Caco-2 (cell line): ENCODE data around the gene HOXD11. TPM values are rescaled to one million over a fixed set of nuclear protein-coding genes. Genes with fewer than 3 reads are reported as not detected.

Source experiments
- BruUV-seq: library from RNA; stranded (reverse); fragments of 400-500 nt; replicated peaks from 2 replicates; lab custom pipeline; 2021; lab: Mats Ljungman, UMichigan
- CTCF ChIA-PET: fragments of 300-600 bp; sonication (Branson Sonifier 250); formaldehyde crosslinking; loops from one replicate; lab custom pipeline; 2022; ENCODE audit warnings: antibody characterized with exemption; lab: Charles Lee
- POLR2A ChIA-PET: fragments of 300-600 bp; sonication (Branson Sonifier 250); formaldehyde crosslinking; loops from one replicate; lab custom pipeline; 2022; ENCODE audit warnings: antibody characterized with exemption; lab: Charles Lee
- DNase-seq, 2 experiments: peaks; one replicate each; pipeline versions ENCODE4 v3.0.0 to v3.0.0-alpha.2; 2020 to 2022
- H3K27me3 ChIP-seq: replicated peaks from 2 replicates; pipeline ENCODE4 v1.6.0; 2011; ENCODE audit warnings: low read length; ENCODE audit not compliant: control insufficient read depth, insufficient read depth
- H3K36me3 ChIP-seq: 2 replicates; pipeline ENCODE4 v1.5.1; 2011; ENCODE audit warnings: low read length; ENCODE audit not compliant: control insufficient read depth, insufficient read depth
- H3K4me1 ChIP-seq: fragments of 250-450 bp; sonication (Bioruptor Pico); 2 replicates; pipeline ENCODE4 v1.5.1; 2020; ENCODE audit warnings: mild to moderate bottlenecking
- H3K4me3 ChIP-seq: 2 replicates; pipeline ENCODE4 v1.5.1; 2011; ENCODE audit warnings: low read depth, mild to moderate bottlenecking, control low read depth, low read length
- H3K9me3 ChIP-seq: fragments of 250-450 bp; sonication (Bioruptor Pico); 2 replicates; pipeline ENCODE4 v1.5.1; 2020; ENCODE audit warnings: mild to moderate bottlenecking, moderate library complexity
- H3K27ac Mint-ChIP-seq: one replicate; pipeline ENCODE4 v1.8.0; 2022; ENCODE audit warnings: mixed read lengths; ENCODE audit not compliant: unreplicated experiment
- H3K27me3 Mint-ChIP-seq: one replicate; pipeline ENCODE4 v1.8.0; 2022; ENCODE audit warnings: mixed read lengths; ENCODE audit not compliant: insufficient read depth, unreplicated experiment
- H3K36me3 Mint-ChIP-seq: one replicate; pipeline ENCODE4 v1.8.0; 2022; ENCODE audit warnings: mild to moderate bottlenecking, mixed read lengths; ENCODE audit not compliant: insufficient read depth, unreplicated experiment
- H3K4me1 Mint-ChIP-seq: one replicate; pipeline ENCODE4 v1.8.0; 2022; ENCODE audit warnings: low read depth, mixed read lengths; ENCODE audit not compliant: unreplicated experiment
- H3K4me3 Mint-ChIP-seq: one replicate; pipeline ENCODE4 v1.8.0; 2022; ENCODE audit warnings: mild to moderate bottlenecking, moderate library complexity, mixed read lengths; ENCODE audit not compliant: unreplicated experiment
- H3K9me3 Mint-ChIP-seq: one replicate; pipeline ENCODE4 v1.8.0; 2022; ENCODE audit warnings: mixed read lengths; ENCODE audit not compliant: unreplicated experiment
- intact Hi-C: fragments of 100-400 bp; cut with micrococcal nuclease; formaldehyde crosslinking; loops from one replicate; pipeline ENCODE4 v1.10.0; 2022; ENCODE audit not compliant: unreplicated experiment
- total RNA-seq: library from RNA; stranded (reverse); gene quantifications from 2 replicates; pipeline ENCODE4 v1.2.3, GENCODE V29; 2022
- TF ChIP-seq, protein P1 (sequence below), 2 experiments: fragments of 200-600 bp in 1 of 2; IDR thresholded peaks; 1 replicate in 1 of 2; 2 replicates in 1 of 2; pipeline versions ENCODE4 v1.5.1 to v1.8.0; 2011 to 2022; ENCODE audit warnings: antibody characterized with exemption in 1 of 2, control low read depth in 1 of 2, inconsistent platforms in 1 of 2, low read depth in 1 of 2, low read length in 1 of 2, mild to moderate bottlenecking in 1 of 2, moderate library complexity in 1 of 2; ENCODE audit not compliant: insufficient read depth in 1 of 2, severe bottlenecking in 1 of 2, unreplicated experiment in 1 of 2

Gene HOXD11
- total RNA-seq, 1 experiment from 2014 or later = not detected

DNA sequence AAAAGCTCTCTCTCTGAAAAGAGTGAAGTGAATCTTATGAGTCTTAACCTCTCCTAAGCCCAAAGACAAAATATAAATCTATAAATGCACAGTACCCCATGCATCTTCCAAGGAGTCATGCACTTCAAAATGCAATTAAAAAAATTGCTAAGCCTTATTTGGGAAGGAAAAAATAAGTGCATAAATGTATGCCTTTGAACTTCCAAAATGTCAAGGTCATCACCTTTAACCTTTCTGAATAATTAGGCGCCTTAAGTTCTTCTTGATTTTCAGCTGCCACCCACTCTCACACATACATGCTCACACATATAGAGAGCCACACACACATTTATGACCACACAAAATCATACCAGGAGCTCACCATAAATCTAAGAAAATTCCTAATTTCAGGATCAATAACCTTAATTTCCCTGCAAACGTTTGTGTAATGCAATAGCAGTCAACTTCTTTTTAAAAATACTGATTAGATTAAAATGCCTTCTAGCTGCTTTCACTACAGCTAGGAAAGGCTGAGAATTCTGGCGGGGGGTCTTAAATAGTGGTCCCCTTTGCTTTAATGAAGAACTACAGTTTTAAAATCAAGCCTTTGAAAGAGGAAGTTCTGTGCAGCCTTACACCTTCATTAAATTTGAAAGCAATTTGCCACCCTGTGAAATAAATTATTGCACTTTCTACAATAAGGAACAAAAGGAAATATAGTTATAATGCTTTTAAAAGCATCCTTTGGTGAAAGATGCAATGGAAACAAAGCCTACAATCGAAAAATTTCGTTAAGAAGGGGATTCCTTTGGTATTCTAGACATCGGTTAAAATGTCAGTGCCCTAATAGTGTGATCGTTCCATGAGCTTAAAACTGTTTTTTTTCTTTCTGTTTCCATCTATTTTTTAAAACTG, 3.6 kb downstream of the HOXD11 start:
- intact Hi-C loops = no loop called here
- H3K4me1 Mint-ChIP-seq = peaks cover 7% of the 10 kb centered on the region
- Histone ChIP-seq H3K4me1 (peaks cover 6% of the 10 kb centered on the region; the same call in 1 of the 2 replicates), H3K9me3 (no peaks in the 10 kb centered on the region), H3K4me3 (no peak overlapping the region), H3K36me3 (no peaks in the 10 kb centered on the region), H3K27me3 (peaks cover 14% of the 10 kb centered on the region)
- H3K9me3 Mint-ChIP-seq = no peaks in the 10 kb centered on the region
- no peaks in the 10 kb centered on the region for H3K36me3 Mint-ChIP-seq
- peaks cover 48% of the 10 kb centered on the region for H3K27me3 Mint-ChIP-seq
- no peak overlapping the region for H3K4me3 Mint-ChIP-seq
- CTCF ChIA-PET = interaction anchor here (2.2 kb wide), 1 partner anchor 344 kb away, joined by 6 read pairs; no protein-coding TSS in a partner anchor
- BruUV-seq = no TSS peak
- TF ChIP-seq, protein P1, sequence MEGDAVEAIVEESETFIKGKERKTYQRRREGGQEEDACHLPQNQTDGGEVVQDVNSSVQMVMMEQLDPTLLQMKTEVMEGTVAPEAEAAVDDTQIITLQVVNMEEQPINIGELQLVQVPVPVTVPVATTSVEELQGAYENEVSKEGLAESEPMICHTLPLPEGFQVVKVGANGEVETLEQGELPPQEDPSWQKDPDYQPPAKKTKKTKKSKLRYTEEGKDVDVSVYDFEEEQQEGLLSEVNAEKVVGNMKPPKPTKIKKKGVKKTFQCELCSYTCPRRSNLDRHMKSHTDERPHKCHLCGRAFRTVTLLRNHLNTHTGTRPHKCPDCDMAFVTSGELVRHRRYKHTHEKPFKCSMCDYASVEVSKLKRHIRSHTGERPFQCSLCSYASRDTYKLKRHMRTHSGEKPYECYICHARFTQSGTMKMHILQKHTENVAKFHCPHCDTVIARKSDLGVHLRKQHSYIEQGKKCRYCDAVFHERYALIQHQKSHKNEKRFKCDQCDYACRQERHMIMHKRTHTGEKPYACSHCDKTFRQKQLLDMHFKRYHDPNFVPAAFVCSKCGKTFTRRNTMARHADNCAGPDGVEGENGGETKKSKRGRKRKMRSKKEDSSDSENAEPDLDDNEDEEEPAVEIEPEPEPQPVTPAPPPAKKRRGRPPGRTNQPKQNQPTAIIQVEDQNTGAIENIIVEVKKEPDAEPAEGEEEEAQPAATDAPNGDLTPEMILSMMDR (IDR thresholded peaks at IDR 0.05; ENCODE audit: insufficient read depth in 1 of 2, low read depth in 1 of 2, low read length in 1 of 2, severe bottlenecking in 1 of 2, unreplicated experiment in 1 of 2) = no peak
- no peak overlapping the region for H3K27ac Mint-ChIP-seq
- POLR2A ChIA-PET = no interaction called here
- no peak for DNase-seq

DNA sequence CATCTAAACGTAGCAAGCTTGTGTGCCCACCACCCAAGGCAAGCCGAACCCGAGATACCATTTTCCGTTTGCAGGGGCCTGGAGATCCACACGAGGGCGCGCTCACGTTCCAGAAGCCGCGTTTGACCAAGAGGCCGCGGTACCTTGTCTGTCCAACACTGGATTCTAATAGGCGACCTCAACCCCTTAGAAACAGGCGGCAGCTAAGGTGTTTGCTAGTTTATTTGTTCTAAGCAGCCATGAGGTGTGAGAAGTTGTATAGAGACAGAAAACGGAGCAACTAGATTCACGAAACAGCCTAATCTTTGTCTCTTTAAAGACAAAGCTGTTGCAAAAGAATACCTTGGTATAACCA, 4.2 kb downstream of the HOXD11 start:
- Histone ChIP-seq H3K9me3 (no peaks in the 10 kb centered on the region), H3K4me1 (peaks cover 6% of the 10 kb centered on the region; the same call in 1 of the 2 replicates), H3K36me3 (no peaks in the 10 kb centered on the region), H3K27me3 (peaks cover 10% of the 10 kb centered on the region), H3K4me3 (no peak overlapping the region)
- Mint-ChIP-seq H3K36me3 (no peaks in the 10 kb centered on the region), H3K27ac (no peak overlapping the region), H3K4me3 (no peak overlapping the region), H3K4me1 (peaks cover 2% of the 10 kb centered on the region), H3K9me3 (no peaks in the 10 kb centered on the region), H3K27me3 (peaks cover 44% of the 10 kb centered on the region)
- intact Hi-C loops = no loop called here
- BruUV-seq = no TSS peak
- peak in 1 of 2 experiments; percentile 67 for DNase-seq
- ChIA-PET CTCF (interaction anchor here (1.6 to 2.2 kb wide), 2 partner anchors 10 to 344 kb away, joined by 5 to 6 read pairs; no protein-coding TSS in a partner anchor), POLR2A (no interaction called here)
- TF ChIP-seq, protein P1 (IDR thresholded peaks at IDR 0.05; ENCODE audit: insufficient read depth in 1 of 2, low read depth in 1 of 2, low read length in 1 of 2, severe bottlenecking in 1 of 2, unreplicated experiment in 1 of 2) = peak; percentile 65 to 84

DNA sequence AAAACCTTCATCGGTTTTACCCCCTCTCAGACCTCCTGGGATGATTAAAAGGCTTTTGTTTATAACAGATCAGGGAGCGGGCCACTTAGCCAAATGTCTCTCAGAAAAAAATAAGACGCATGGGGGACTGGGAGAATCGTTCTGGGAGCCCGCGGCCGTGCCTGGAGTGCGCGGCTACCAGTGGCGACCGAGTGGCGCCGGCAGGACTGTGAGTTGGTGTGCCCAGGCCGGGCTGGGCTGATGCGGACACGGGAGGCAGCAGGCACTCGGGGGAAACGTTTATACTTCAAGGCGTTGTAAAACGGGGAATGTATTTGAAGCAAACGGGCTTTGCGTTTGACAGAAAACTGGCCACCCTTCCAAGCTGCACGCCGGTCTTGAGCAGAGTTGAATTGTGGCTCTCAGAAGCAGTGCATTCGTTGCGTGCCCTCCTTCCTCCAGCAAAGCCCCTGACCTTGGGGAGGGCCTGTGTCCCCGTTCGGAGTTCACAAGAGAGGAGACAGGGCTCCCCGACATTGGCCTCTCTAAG, 4.8 kb downstream of the HOXD11 start:
- no peak overlapping the region for H3K4me3 Mint-ChIP-seq
- TF ChIP-seq, protein P1 (IDR thresholded peaks at IDR 0.05; ENCODE audit: insufficient read depth in 1 of 2, low read depth in 1 of 2, low read length in 1 of 2, severe bottlenecking in 1 of 2, unreplicated experiment in 1 of 2) = no peak
- H3K36me3 Mint-ChIP-seq = no peaks in the 10 kb centered on the region
- DNase-seq = no peak
- H3K36me3 ChIP-seq = no peaks in the 10 kb centered on the region
- H3K27me3 ChIP-seq = peaks cover 8% of the 10 kb centered on the region
- CTCF ChIA-PET = interaction anchor here (1.6 to 2.2 kb wide), 2 partner anchors 9 to 343 kb away, joined by 5 to 6 read pairs; no protein-coding TSS in a partner anchor
- no TSS peak for BruUV-seq
- peaks cover 49% of the 10 kb centered on the region for H3K27me3 Mint-ChIP-seq
- H3K4me1 Mint-ChIP-seq = no peaks in the 10 kb centered on the region
- intact Hi-C loops = no loop called here
- H3K9me3 Mint-ChIP-seq = no peaks in the 10 kb centered on the region
- POLR2A ChIA-PET = no interaction called here
- no peaks in the 10 kb centered on the region for H3K9me3 ChIP-seq
- peaks cover 4% of the 10 kb centered on the region; the same call in 1 of the 2 replicates for H3K4me1 ChIP-seq
- no peak overlapping the region for H3K4me3 ChIP-seq
- no peak overlapping the region for H3K27ac Mint-ChIP-seq
